ENCODE results near the gene GLRX2.

The GLRX2 gene

DNA sequence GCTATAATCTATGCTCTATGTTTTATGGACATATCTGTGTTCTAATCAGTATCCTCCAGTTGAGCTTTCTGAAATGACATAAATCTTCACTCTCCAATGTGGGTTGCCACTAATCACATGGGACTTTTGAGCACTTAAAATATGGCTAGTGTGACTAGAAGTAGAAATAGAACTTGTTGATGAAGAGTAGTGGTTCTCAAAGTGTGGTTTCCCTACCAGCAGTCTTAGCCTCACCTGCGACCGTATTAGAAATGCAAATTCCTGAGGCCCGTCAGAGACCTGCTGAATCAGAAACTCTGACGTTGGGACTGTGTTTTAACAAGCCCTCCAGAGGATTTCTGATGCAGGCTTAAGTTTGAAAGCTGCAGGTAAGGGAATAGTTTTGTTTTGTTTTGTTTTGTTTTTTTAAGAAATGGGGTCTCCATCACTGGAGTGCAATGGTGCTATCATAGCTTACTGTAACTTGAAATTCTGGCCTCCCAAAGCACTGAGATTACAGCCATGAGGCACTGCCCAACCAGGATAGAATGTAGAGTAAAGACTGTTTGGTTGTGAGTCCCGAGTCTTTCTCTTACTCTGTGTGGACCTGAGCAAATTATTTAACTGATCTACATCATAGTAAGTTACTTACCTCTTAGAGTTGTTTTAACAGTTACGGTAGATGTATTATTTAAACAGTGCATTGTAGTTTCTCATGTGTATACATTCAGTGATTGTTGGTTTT lies 21.7 kb downstream of the GLRX2 start:
- TF ChIP-seq, protein P1, sequence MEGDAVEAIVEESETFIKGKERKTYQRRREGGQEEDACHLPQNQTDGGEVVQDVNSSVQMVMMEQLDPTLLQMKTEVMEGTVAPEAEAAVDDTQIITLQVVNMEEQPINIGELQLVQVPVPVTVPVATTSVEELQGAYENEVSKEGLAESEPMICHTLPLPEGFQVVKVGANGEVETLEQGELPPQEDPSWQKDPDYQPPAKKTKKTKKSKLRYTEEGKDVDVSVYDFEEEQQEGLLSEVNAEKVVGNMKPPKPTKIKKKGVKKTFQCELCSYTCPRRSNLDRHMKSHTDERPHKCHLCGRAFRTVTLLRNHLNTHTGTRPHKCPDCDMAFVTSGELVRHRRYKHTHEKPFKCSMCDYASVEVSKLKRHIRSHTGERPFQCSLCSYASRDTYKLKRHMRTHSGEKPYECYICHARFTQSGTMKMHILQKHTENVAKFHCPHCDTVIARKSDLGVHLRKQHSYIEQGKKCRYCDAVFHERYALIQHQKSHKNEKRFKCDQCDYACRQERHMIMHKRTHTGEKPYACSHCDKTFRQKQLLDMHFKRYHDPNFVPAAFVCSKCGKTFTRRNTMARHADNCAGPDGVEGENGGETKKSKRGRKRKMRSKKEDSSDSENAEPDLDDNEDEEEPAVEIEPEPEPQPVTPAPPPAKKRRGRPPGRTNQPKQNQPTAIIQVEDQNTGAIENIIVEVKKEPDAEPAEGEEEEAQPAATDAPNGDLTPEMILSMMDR (IDR thresholded peaks at IDR 0.05): no peak
- DNase-seq (ENCODE audit: low spot score): no peak
- Histone ChIP-seq H3K27ac (no peak overlapping the region), H3K4me3 (no peak overlapping the region)

DNA sequence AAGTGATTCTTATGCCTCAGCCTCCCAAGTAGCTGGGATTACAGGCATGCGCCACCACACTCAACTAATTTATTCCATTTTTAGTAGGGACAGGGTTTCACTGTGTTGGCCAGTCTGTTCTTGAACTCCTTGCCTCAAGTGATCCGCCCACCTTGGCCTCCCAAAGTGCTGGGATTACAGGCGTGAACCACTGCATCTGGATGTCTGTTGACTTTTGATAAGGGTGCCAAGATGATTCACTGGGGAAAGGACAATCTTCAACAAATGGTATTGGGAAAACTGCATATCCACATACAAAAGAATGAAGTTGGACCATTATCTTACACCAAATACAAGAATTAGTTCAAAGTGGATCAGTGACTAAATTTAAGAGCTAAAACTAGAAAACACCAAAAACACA lies 26.0 kb downstream of the GLRX2 start:
- no peak for DNase-seq (ENCODE audit: low spot score)
- no peak overlapping the region for H3K4me3 ChIP-seq
- TF ChIP-seq, protein P1 (IDR thresholded peaks at IDR 0.05): no peak
- H3K27ac ChIP-seq: no peak overlapping the region

DNA sequence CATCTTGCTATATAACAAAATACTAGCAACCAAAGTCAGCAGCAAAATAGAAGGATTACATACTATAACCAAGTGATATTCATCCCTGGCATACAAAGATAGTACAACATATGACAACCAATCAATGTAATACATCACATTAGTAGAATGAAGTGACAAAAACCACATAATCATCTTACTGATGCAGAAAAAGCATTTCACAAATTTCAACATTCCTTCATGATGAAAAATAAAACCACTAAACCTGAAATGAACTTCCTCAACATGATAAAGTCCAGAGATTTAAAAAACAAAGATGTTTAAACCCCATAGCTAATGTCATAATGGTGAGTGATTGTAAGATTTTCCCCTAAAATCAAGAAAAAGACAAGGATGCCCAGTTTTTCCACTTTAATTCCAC lies 27.2 kb downstream of the GLRX2 start:
- Histone ChIP-seq H3K4me3 (no peak overlapping the region), H3K27ac (no peak overlapping the region)
- DNase-seq (ENCODE audit: low spot score): no peak
- TF ChIP-seq, protein P1 (IDR thresholded peaks at IDR 0.05): no peak

DNA sequence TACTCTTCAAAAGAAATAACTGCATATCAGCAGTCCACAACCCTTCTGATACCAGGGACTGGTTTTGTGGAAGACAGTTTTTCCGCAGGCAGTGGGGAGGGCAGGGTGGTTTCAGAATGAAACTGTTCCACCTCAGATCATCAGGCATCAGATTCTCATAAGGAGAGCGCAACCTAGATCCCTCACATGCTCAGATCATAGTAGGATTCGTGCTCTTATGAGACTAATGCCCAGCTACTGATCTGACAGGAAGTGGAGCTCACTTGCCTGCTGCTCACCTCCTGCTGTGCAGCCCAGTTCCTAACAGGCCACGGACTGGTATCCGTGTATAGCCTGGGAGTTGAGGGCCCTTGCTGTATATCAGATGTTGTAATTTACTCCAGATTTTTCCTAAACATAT lies 34.3 kb downstream of the GLRX2 start:
- no peak overlapping the region for H3K4me3 ChIP-seq
- TF ChIP-seq, protein P1 (IDR thresholded peaks at IDR 0.05): no peak
- no peak for DNase-seq (ENCODE audit: low spot score)
- H3K27ac ChIP-seq: no peak overlapping the region

DNA sequence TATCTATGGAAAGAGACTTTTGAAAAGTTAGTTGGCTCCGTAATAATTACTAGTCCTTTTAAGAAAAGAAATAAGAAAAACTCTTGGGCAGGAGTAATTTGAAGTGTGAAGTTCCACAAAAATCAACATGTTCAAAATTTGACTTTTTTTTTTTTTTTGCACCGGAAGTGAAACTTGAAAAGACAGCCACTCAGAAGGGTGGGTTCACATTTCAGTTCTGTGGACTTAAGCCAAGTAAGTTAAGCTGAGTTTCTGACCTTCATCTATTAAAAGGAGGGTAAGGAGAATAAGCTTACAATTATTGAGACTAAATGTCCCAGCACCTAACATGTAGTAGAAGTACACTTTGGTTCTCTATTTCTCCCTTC lies 34.8 kb downstream of the GLRX2 start:
- no peak overlapping the region for H3K4me3 ChIP-seq
- no peak overlapping the region for H3K27ac ChIP-seq
- DNase-seq (ENCODE audit: low spot score): no peak
- TF ChIP-seq, protein P1 (IDR thresholded peaks at IDR 0.05): no peak

DNA sequence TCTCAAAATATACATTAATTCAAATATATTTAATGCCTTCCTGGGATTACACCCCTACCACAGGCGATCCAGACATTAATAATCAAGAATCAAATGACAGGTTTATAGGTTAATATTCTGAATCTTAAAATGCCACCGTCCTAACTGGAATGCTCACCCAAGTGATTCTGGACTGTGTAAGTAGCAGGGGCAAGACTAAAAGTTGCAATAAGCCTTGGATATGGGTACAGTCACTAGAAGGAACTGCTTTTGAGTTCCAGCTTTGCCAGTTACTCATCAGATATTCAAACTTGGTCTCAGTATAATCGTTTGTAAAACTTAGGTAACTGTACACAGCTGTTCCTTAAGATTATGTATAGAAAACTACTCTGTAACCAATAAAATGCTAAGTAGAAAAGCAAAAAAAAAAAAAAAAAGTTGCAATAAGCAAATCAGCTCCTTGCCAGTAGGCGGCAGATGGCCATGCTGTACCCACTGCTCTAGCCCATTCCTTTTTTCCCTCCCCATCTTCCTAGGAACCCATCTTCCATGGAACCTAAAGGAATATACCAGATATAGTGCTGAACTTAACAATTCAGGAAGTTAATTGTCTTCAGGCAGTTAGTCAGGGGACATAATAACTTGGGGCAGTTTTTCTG lies 35.3 kb downstream of the GLRX2 start:
- Histone ChIP-seq H3K27ac (no peak overlapping the region), H3K4me3 (no peak overlapping the region)
- TF ChIP-seq, protein P1 (IDR thresholded peaks at IDR 0.05): no peak
- no peak for DNase-seq (ENCODE audit: low spot score)

DNA sequence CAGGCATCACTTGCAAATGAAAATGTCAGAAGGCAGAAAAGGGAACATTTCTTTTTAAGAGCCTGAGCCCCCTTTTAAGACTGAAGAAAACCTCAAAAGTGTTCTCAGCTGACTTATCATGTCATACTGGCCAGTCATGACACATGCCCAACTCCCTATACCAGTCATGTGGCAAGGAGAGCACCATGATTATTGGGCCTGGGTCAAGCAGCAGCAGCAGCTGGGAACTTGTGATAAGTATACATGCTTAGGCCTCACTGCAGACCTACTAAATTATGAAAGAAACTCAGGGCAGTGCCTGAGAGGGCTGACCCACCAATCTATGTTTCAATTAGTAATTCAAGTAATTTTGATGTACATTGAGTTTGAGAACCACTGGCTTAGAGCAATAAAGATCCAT lies 37.2 kb downstream of the GLRX2 start:
- no peak for DNase-seq (ENCODE audit: low spot score)
- no peak overlapping the region for H3K27ac ChIP-seq
- no peak overlapping the region for H3K4me3 ChIP-seq
- TF ChIP-seq, protein P1 (IDR thresholded peaks at IDR 0.05): no peak
